IMR-90 (cell line): ENCODE data around the gene DZIP1L. TPM values are rescaled to one million over a fixed set of nuclear protein-coding genes. Genes with fewer than 3 reads are reported as not detected.

Source experiments
- ATAC-seq: fragments of 200-7000 bp; cut with Tn5 transposase; 2 replicates; pipeline ENCODE4 v1.9.1; 2020; ENCODE audit warnings: low read depth, mild to moderate bottlenecking, moderate library complexity
- BruUV-seq: library from RNA; stranded (reverse); fragments of 400-500 nt; replicated peaks from 2 replicates; lab custom pipeline; 2021; lab: Mats Ljungman, UMichigan
- CTCF ChIA-PET: fragments of 300-600 bp; formaldehyde crosslinking; extraction: SDS; loops from one replicate; lab custom pipeline; 2021; ENCODE audit warnings: antibody characterized with exemption; lab: Yijun Ruan, JAX
- POLR2A ChIA-PET: fragments of 300-600 bp; sonication (Branson Sonifier 250); formaldehyde crosslinking; loops from one replicate; lab custom pipeline; 2022; ENCODE audit warnings: antibody characterized with exemption; ENCODE audit not compliant: unreplicated experiment; lab: Charles Lee
- DNase-seq: peaks from one replicate; pipeline ENCODE4 v3.0.0; 2013
- H2AFZ ChIP-seq: replicated peaks from 2 replicates; pipeline ENCODE3; 2013; ENCODE audit warnings: low read length, mild to moderate bottlenecking; ENCODE audit not compliant: poor library complexity
- H2AK5ac ChIP-seq: 2 replicates; pipeline ENCODE4 v1.6.1; 2013; ENCODE audit warnings: low read depth, low read length, inconsistent platforms
- H2AK9ac ChIP-seq: replicated peaks from 2 replicates; pipeline ENCODE3; 2013; ENCODE audit warnings: mild to moderate bottlenecking, low read depth, low read length, moderate library complexity; ENCODE audit not compliant: poor library complexity
- H2BK120ac ChIP-seq: 2 replicates; pipeline ENCODE4 v1.6.1; 2013; ENCODE audit warnings: low read depth, low read length, inconsistent platforms
- H2BK15ac ChIP-seq: 3 replicates; pipeline ENCODE4 v1.6.1; 2013; ENCODE audit warnings: low read depth, low read length, inconsistent platforms
- H2BK20ac ChIP-seq: 2 replicates; pipeline ENCODE4 v1.6.1; 2013; ENCODE audit warnings: low read depth, mild to moderate bottlenecking, inconsistent platforms, low read length, moderate library complexity
- H2BK5ac ChIP-seq: 2 replicates; pipeline ENCODE4 v1.6.1; 2013; ENCODE audit warnings: mild to moderate bottlenecking, low read depth, low read length, inconsistent platforms; ENCODE audit not compliant: poor library complexity, severe bottlenecking
- H3K14ac ChIP-seq: replicated peaks from 2 replicates; pipeline ENCODE4 v1.6.1; 2013; ENCODE audit warnings: low read depth, low read length, inconsistent platforms
- H3K18ac ChIP-seq: 2 replicates; pipeline ENCODE4 v1.6.1; 2013; ENCODE audit warnings: low read depth, low read length, control low read depth
- H3K23ac ChIP-seq: 2 replicates; pipeline ENCODE4 v1.6.1; 2013; ENCODE audit warnings: low read depth, low read length, inconsistent platforms
- H3K27ac ChIP-seq: 2 replicates; pipeline ENCODE4 v1.5.1; 2013; ENCODE audit warnings: mild to moderate bottlenecking, control low read depth, low read length; ENCODE audit not compliant: insufficient read depth
- H3K27me3 ChIP-seq: 2 replicates; pipeline ENCODE4 v1.6.1; 2013; ENCODE audit warnings: low read length; ENCODE audit not compliant: control insufficient read depth, insufficient read depth
- H3K36me3 ChIP-seq: 2 replicates; pipeline ENCODE4 v1.6.1; 2013; ENCODE audit warnings: low read length, mixed read lengths; ENCODE audit not compliant: control insufficient read depth, insufficient read depth
- H3K4ac ChIP-seq: 2 replicates; pipeline ENCODE4 v1.6.1; 2013; ENCODE audit warnings: low read depth, low read length, inconsistent platforms
- H3K4me1 ChIP-seq: 2 replicates; pipeline ENCODE4 v1.6.1; 2013; ENCODE audit warnings: low read length, mixed read lengths; ENCODE audit not compliant: control insufficient read depth, insufficient read depth
- H3K4me2 ChIP-seq: 2 replicates; pipeline ENCODE4 v1.6.1; 2013; ENCODE audit warnings: low read depth, mild to moderate bottlenecking, control low read depth, low read length, moderate library complexity
- H3K4me3 ChIP-seq: 2 replicates; pipeline ENCODE4 v1.5.1; 2013; ENCODE audit warnings: low read depth, mild to moderate bottlenecking, control low read depth, low read length, moderate library complexity; ENCODE audit not compliant: insufficient read depth
- H3K56ac ChIP-seq: 2 replicates; pipeline ENCODE4 v1.6.1; 2013; ENCODE audit warnings: low read length, inconsistent platforms; ENCODE audit not compliant: insufficient read depth; ENCODE audit errors: extremely low read depth
- H3K79me1 ChIP-seq, 2 experiments: 2 replicates each; pipeline ENCODE4 v1.6.1; 2013; ENCODE audit warnings: low read length in 2 of 2, inconsistent platforms in 1 of 2, low read depth in 1 of 2
- H3K9ac ChIP-seq: 2 replicates; pipeline ENCODE4 v1.6.1; 2013; ENCODE audit warnings: low read depth, low read length, control low read depth
- H3K9me1 ChIP-seq: 2 replicates; pipeline ENCODE4 v1.6.1; 2013; ENCODE audit warnings: low read length, inconsistent platforms; ENCODE audit not compliant: insufficient read depth
- H3K9me3 ChIP-seq: 2 replicates; pipeline ENCODE4 v1.6.1; 2013; ENCODE audit warnings: low read length; ENCODE audit not compliant: control insufficient read depth, insufficient read depth
- H4K20me1 ChIP-seq: 2 replicates; pipeline ENCODE4 v1.6.1; 2013; ENCODE audit warnings: low read length, inconsistent platforms; ENCODE audit not compliant: insufficient read depth
- H4K5ac ChIP-seq: 2 replicates; pipeline ENCODE4 v1.6.1; 2013; ENCODE audit warnings: mild to moderate bottlenecking, low read depth, low read length, control low read depth
- H4K8ac ChIP-seq, 2 experiments: 2 replicates each; pipeline ENCODE4 v1.6.1; 2013; ENCODE audit warnings: low read depth in 2 of 2, low read length in 2 of 2, control low read depth in 1 of 2, inconsistent platforms in 1 of 2
- H4K91ac ChIP-seq: 2 replicates; pipeline ENCODE4 v1.6.1; 2013; ENCODE audit warnings: low read depth, low read length, inconsistent platforms; ENCODE audit not compliant: insufficient read depth
- BHLHE40 ChIP-seq: fragments of 150-350 bp; IDR thresholded peaks from 2 replicates; pipeline ENCODE4 v1.6.1; 2016; ENCODE audit warnings: mild to moderate bottlenecking, low read depth, low read length
- CEBPB ChIP-seq: IDR thresholded peaks from 2 replicates; pipeline ENCODE4 v1.6.1; 2012; ENCODE audit warnings: low read depth, low read length, improper control_type of control experiment
- CHD1 ChIP-seq: IDR thresholded peaks from 2 replicates; pipeline ENCODE4 v1.6.1; 2012; ENCODE audit warnings: low read depth, low read length, improper control_type of control experiment
- FOS ChIP-seq: fragments of 150-350 bp; IDR thresholded peaks from 2 replicates; pipeline ENCODE4 v1.6.1; 2016; ENCODE audit warnings: low read depth, low read length
- MAFK ChIP-seq: IDR thresholded peaks from 2 replicates; pipeline ENCODE4 v1.6.1; 2012; ENCODE audit warnings: low read depth, low read length, improper control_type of control experiment
- MAZ ChIP-seq: IDR thresholded peaks from 2 replicates; pipeline ENCODE4 v1.6.1; 2012; ENCODE audit warnings: low read depth, mild to moderate bottlenecking, low read length, improper control_type of control experiment, moderate library complexity, borderline replicate concordance
- MXI1 ChIP-seq: IDR thresholded peaks from 2 replicates; pipeline ENCODE4 v1.6.1; 2012; ENCODE audit warnings: low read depth, mild to moderate bottlenecking, low read length, moderate library complexity, borderline replicate concordance
- NFE2L2 ChIP-seq: fragments of 150-350 bp; IDR thresholded peaks from 2 replicates; pipeline ENCODE4 v1.6.1; 2016; ENCODE audit warnings: low read depth, mild to moderate bottlenecking, low read length
- POLR2A ChIP-seq: IDR thresholded peaks from 2 replicates; pipeline ENCODE4 v1.6.1; 2012; ENCODE audit warnings: mild to moderate bottlenecking, low read depth, low read length
- RAD21 ChIP-seq: IDR thresholded peaks from 2 replicates; pipeline ENCODE4 v1.6.1; 2012; ENCODE audit warnings: low read length, improper control_type of control experiment
- RCOR1 ChIP-seq: IDR thresholded peaks from 2 replicates; pipeline ENCODE4 v1.6.1; 2012; ENCODE audit warnings: mild to moderate bottlenecking, low read length, improper control_type of control experiment; ENCODE audit not compliant: insufficient replicate concordance
- RFX5 ChIP-seq: IDR thresholded peaks from 2 replicates; pipeline ENCODE4 v1.8.0; 2012; ENCODE audit warnings: low read depth, mild to moderate bottlenecking, low read length, moderate library complexity
- SMC3 ChIP-seq: fragments of 150-350 bp; IDR thresholded peaks from 2 replicates; pipeline ENCODE4 v1.6.1; 2016; ENCODE audit warnings: low read depth, mild to moderate bottlenecking, antibody characterized with exemption, low read length, moderate library complexity
- WGBS, 2 experiments: methylation state at CpG; one replicate each; pipeline versions ENCODE4 v1.1.5 to v1.1.7; 2013; ENCODE audit warnings: missing lambda C conversion rate in 2 of 2; ENCODE audit not compliant: insufficient read length in 1 of 2; ENCODE audit errors: extremely low coverage in 2 of 2; 5-methylcytosine and 5-hydroxymethylcytosine counted together
- dilution Hi-C: fragments of 300-500 bp; cut with HindIII; formaldehyde crosslinking; loops from one replicate; pipeline ENCODE4 v1.14.3; 2018; ENCODE audit warnings: low sequenced_read_pairs; ENCODE audit not compliant: unreplicated experiment
- in situ Hi-C: fragments of 300-500 bp; cut with MboI; formaldehyde crosslinking; loops from 3 replicates; pipeline ENCODE4 v1.14.3; 2019; ENCODE audit warnings: low sequenced_read_pairs, inconsistent platforms, mixed read lengths
- intact Hi-C: fragments of 100-400 bp; cut with micrococcal nuclease; formaldehyde crosslinking; loops from 2 replicates; pipeline ENCODE4 v1.10.0; 2022
- polyA plus RNA-seq, 3 experiments: library from polyadenylated mRNA; depleted of rRNA; stranded (reverse); fragments of >200 nt; gene quantifications; 2 replicates each; pipeline ENCODE4 v1.2.3, GENCODE V29; 2012; ENCODE audit warnings: low replicate concordance in 1 of 3
- total RNA-seq: library from RNA; depleted of rRNA; stranded (reverse); fragments of >200 nt; gene quantifications from 2 replicates; pipeline ENCODE4 v1.2.3, GENCODE V29; 2012
- TF ChIP-seq, protein P1 (sequence below): conservative IDR thresholded peaks from 2 replicates; pipeline ENCODE4 v1.5.1; 2012; ENCODE audit warnings: mild to moderate bottlenecking, low read depth, low read length, improper control_type of control experiment
- TF ChIP-seq, protein P2 (sequence below): fragments of 150-350 bp; IDR thresholded peaks from 2 replicates; pipeline ENCODE4 v1.6.1; 2017; ENCODE audit warnings: mild to moderate bottlenecking, antibody characterized with exemption, low read length, low read depth
- TF ChIP-seq, protein P3 (sequence below): fragments of 150-350 bp; IDR thresholded peaks from 2 replicates; pipeline ENCODE4 v1.6.1; 2016; ENCODE audit warnings: low read depth, mild to moderate bottlenecking, low read length, moderate library complexity, borderline replicate concordance

DZIP1L gene
- total and polyA plus RNA-seq, 2 of the 4 experiments (the other 2 are of a cell fraction), result 12.9 to 14.7 TPM

DNA sequence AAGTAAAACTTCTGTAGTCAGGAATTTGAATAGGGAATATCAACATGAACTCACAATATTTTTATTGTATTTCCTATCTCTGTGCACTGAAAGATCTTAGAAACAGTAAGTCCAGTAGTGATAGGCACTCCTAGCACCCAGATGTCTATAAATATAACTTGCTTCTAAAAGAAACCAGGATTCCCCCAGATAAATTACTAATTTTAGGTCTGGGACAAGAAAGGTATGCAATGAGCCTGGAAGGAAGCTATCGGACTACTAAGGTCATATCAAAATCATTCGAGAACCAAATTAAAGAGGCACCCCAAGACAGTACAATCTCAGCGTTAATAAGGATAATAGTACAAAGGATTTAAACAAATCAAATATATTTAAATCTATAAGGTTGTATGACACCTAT lies 58.0 kb downstream of the DZIP1L start:
- dilution Hi-C loops, result no loop called here
- no peak overlapping the region for H2BK20ac ChIP-seq
- no peak overlapping the region for H3K9ac ChIP-seq
- 0 out of 2 replicates have a peak, but pooled peaks cover under 1% of the 10 kb centered on the region for H4K20me1 ChIP-seq
- ChIA-PET POLR2A (no interaction called here), CTCF (interaction anchor here (0.6 to 1.5 kb wide), 2 partner anchors 61 to 398 kb away, joined by 3 read pairs; no protein-coding TSS in a partner anchor)
- DNase-seq, result no peak
- no peak overlapping the region for H3K4me2 ChIP-seq
- H4K8ac ChIP-seq, result no peak overlapping the region
- no peak for ATAC-seq
- no peak overlapping the region for H2AK9ac ChIP-seq
- H2BK15ac ChIP-seq, result no peak overlapping the region
- no peak overlapping the region for H4K91ac ChIP-seq
- no peak for TF ChIP-seq MXI1
- no peak for TF ChIP-seq NFE2L2
- no peak for TF ChIP-seq FOS
- no peak for TF ChIP-seq CEBPB
- no peak for TF ChIP-seq CHD1
- TF ChIP-seq, protein P1, sequence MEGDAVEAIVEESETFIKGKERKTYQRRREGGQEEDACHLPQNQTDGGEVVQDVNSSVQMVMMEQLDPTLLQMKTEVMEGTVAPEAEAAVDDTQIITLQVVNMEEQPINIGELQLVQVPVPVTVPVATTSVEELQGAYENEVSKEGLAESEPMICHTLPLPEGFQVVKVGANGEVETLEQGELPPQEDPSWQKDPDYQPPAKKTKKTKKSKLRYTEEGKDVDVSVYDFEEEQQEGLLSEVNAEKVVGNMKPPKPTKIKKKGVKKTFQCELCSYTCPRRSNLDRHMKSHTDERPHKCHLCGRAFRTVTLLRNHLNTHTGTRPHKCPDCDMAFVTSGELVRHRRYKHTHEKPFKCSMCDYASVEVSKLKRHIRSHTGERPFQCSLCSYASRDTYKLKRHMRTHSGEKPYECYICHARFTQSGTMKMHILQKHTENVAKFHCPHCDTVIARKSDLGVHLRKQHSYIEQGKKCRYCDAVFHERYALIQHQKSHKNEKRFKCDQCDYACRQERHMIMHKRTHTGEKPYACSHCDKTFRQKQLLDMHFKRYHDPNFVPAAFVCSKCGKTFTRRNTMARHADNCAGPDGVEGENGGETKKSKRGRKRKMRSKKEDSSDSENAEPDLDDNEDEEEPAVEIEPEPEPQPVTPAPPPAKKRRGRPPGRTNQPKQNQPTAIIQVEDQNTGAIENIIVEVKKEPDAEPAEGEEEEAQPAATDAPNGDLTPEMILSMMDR, result no peak
- no peak for TF ChIP-seq MAZ
- TF ChIP-seq RCOR1, result no peak
- TF ChIP-seq, protein P2, sequence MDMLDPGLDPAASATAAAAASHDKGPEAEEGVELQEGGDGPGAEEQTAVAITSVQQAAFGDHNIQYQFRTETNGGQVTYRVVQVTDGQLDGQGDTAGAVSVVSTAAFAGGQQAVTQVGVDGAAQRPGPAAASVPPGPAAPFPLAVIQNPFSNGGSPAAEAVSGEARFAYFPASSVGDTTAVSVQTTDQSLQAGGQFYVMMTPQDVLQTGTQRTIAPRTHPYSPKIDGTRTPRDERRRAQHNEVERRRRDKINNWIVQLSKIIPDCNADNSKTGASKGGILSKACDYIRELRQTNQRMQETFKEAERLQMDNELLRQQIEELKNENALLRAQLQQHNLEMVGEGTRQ, result no peak
- TF ChIP-seq BHLHE40, result no peak
- no peak for TF ChIP-seq POLR2A
- no peak for TF ChIP-seq RFX5
- TF ChIP-seq, protein P3, sequence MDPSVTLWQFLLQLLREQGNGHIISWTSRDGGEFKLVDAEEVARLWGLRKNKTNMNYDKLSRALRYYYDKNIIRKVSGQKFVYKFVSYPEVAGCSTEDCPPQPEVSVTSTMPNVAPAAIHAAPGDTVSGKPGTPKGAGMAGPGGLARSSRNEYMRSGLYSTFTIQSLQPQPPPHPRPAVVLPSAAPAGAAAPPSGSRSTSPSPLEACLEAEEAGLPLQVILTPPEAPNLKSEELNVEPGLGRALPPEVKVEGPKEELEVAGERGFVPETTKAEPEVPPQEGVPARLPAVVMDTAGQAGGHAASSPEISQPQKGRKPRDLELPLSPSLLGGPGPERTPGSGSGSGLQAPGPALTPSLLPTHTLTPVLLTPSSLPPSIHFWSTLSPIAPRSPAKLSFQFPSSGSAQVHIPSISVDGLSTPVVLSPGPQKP, result no peak
- no peak for TF ChIP-seq SMC3
- no peak for TF ChIP-seq RAD21
- TF ChIP-seq MAFK, result no peak
- H3K18ac ChIP-seq, result no peak overlapping the region
- H2BK120ac ChIP-seq, result no peak overlapping the region
- intact Hi-C loops, result loop anchor here (10.0 kb wide), 1 partner anchor 263 kb away; no protein-coding TSS in a partner anchor
- no peaks in the 10 kb centered on the region for H3K27me3 ChIP-seq
- BruUV-seq, result no TSS peak
- 0 out of 2 replicates have a peak, but pooled peaks cover 6% of the 10 kb centered on the region for H3K9me1 ChIP-seq
- H3K79me1 ChIP-seq, result peaks cover 4 to 15% of the 10 kb centered on the region in 2 experiments; a peak in 3 of 4 replicates
- peaks cover 13% of the 10 kb centered on the region for H3K36me3 ChIP-seq
- H3K4ac ChIP-seq, result no peak overlapping the region
- H3K9me3 ChIP-seq, result no peaks in the 10 kb centered on the region
- H3K4me3 ChIP-seq, result no peak overlapping the region
- H3K56ac ChIP-seq, result no peak overlapping the region
- no peak overlapping the region for H3K14ac ChIP-seq
- H2AFZ ChIP-seq, result no peak overlapping the region
- WGBS, 2 experiments, result no CpG with 5 or more reads among the region's 3 CpGs
- H2AK5ac ChIP-seq, result no peak overlapping the region
- peaks cover 13% of the 10 kb centered on the region for H3K4me1 ChIP-seq
- H3K23ac ChIP-seq, result no peak overlapping the region
- H4K5ac ChIP-seq, result no peak overlapping the region
- in situ Hi-C loops, result no loop called here
- no peak overlapping the region for H3K27ac ChIP-seq
- H2BK5ac ChIP-seq, result no peak overlapping the region
